ENCODE results near the gene RAD52. TPM values are rescaled to one million over a fixed set of nuclear protein-coding genes. Genes with fewer than 3 reads are reported as not detected.

The RAD52 gene
- total RNA-seq, 1 experiment from 2014 or later: 15.3 TPM

- no peak for DNase-seq
- no peaks in the 10 kb centered on the region for H3K79me2 ChIP-seq (ENCODE audit: insufficient read depth, low read length)
- H2BK15ac ChIP-seq (ENCODE audit: low read depth, low read length): no peak overlapping the region
- no CpG with 5 or more reads among the region's 4 CpGs for WGBS (ENCODE audit: extremely low coverage, insufficient read length, low lambda C conversion rate)
- H4K5ac ChIP-seq (ENCODE audit: insufficient read length, low read depth, low read length): no peak overlapping the region
- H2BK12ac ChIP-seq (ENCODE audit: insufficient read length, low read depth, low read length): no peak overlapping the region
- Mint-ChIP-seq H3K27me3 (ENCODE audit: low read depth) (no peaks in the 10 kb centered on the region; the same call in 1 of the 2 replicates), H3K36me3 (ENCODE audit: insufficient read depth in 1 of 3, low read depth in 3 of 3) (no peaks in the 10 kb centered on the region; a peak in 1 of 7 replicates), H3K4me3 (no peak overlapping the region), H3K9me3 (peaks cover 0 to 3% of the 10 kb centered on the region in 2 experiments; a peak in 2 of 5 replicates), H3K27ac (0 out of 7 replicates have a peak overlapping the region, but pooled peaks of 2 of the 3 experiments have one; percentile 67 to 79), H3K4me1 (peaks cover 4 to 5% of the 10 kb centered on the region in 2 experiments; a peak in 2 of 4 replicates)
- H2AK5ac ChIP-seq (ENCODE audit: insufficient read length, low read length): no peak overlapping the region
- no peaks in the 10 kb centered on the region for H3K79me1 ChIP-seq (ENCODE audit: insufficient read depth, low read depth, low read length, poor library complexity, severe bottlenecking)
- H3K23ac ChIP-seq (ENCODE audit: insufficient read length, low read depth, low read length): no peak overlapping the region
- no peak overlapping the region for H2BK20ac ChIP-seq (ENCODE audit: low read depth, low read length, poor library complexity, severe bottlenecking)
- no peak overlapping the region for H2BK120ac ChIP-seq (ENCODE audit: low read depth, low read length, poor library complexity, severe bottlenecking)
- H3K4me1 ChIP-seq (ENCODE audit: insufficient read depth, low read length): no peaks in the 10 kb centered on the region
- no peak overlapping the region for H3K4ac ChIP-seq (ENCODE audit: low read depth, low read length)
- H3K18ac ChIP-seq (ENCODE audit: insufficient read length, low read depth, low read length): no peak overlapping the region
- H3K4me2 ChIP-seq (ENCODE audit: insufficient read depth, insufficient read length, low read length): no peak overlapping the region
- H2AFZ ChIP-seq (ENCODE audit: low read length): no peak overlapping the region
- no peaks in the 10 kb centered on the region for H4K20me1 ChIP-seq (ENCODE audit: control insufficient read depth, insufficient read depth, insufficient read length)
- no peaks in the 10 kb centered on the region for H3K9me3 ChIP-seq (ENCODE audit: control insufficient read depth, low read depth, low read length)
- no peak overlapping the region for H3K27ac ChIP-seq (ENCODE audit: insufficient read length, low read depth, low read length)
- H3K14ac ChIP-seq (ENCODE audit: insufficient read depth, low read length): no peak overlapping the region
- no peaks in the 10 kb centered on the region for H3K27me3 ChIP-seq (ENCODE audit: insufficient read depth, low read length)
- H3K9ac ChIP-seq (ENCODE audit: extremely low read depth, insufficient read length, low read length): no peak overlapping the region
- H3T11ph ChIP-seq (ENCODE audit: low read length): no peak overlapping the region
- no peak overlapping the region for H2BK5ac ChIP-seq (ENCODE audit: insufficient read length, low read length)
- H4K8ac ChIP-seq (replicated peaks; ENCODE audit: insufficient read length, low read depth, low read length): no peak overlapping the region
- no peak overlapping the region for H4K91ac ChIP-seq (ENCODE audit: insufficient read length, low read depth, low read length)
- no peak overlapping the region for H3K56ac ChIP-seq (ENCODE audit: insufficient read length, low read depth, low read length)
- TF ChIP-seq CTCF (conservative IDR thresholded peaks at IDR 0.05): no peak
- H3K23me2 ChIP-seq (ENCODE audit: insufficient read length, low read depth, low read length, poor library complexity, severe bottlenecking): no peaks in the 10 kb centered on the region
These were observed 24.9 kb upstream of the RAD52 start for GRCh38 chr12:974271-974862.
